IMR-90 (cell line): Measurements from ENCODE around the gene FH. TPM values are rescaled to one million over a fixed set of nuclear protein-coding genes. Genes with fewer than 3 reads are reported as not detected.

ENCODE experiments used
- ATAC-seq: fragments of 200-7000 bp; cut with Tn5 transposase; 2 replicates; pipeline ENCODE4 v1.9.1; 2020; ENCODE audit warnings: low read depth, mild to moderate bottlenecking, moderate library complexity
- BruUV-seq: library from RNA; stranded (reverse); fragments of 400-500 nt; replicated peaks from 2 replicates; lab custom pipeline; 2021; lab: Mats Ljungman, UMichigan
- CTCF ChIA-PET: fragments of 300-600 bp; formaldehyde crosslinking; extraction: SDS; loops from one replicate; lab custom pipeline; 2021; ENCODE audit warnings: antibody characterized with exemption; lab: Yijun Ruan, JAX
- POLR2A ChIA-PET: fragments of 300-600 bp; sonication (Branson Sonifier 250); formaldehyde crosslinking; loops from one replicate; lab custom pipeline; 2022; ENCODE audit warnings: antibody characterized with exemption; ENCODE audit not compliant: unreplicated experiment; lab: Charles Lee
- DNase-seq: peaks from one replicate; pipeline ENCODE4 v3.0.0; 2013
- H2AFZ ChIP-seq: replicated peaks from 2 replicates; pipeline ENCODE3; 2013; ENCODE audit warnings: low read length, mild to moderate bottlenecking; ENCODE audit not compliant: poor library complexity
- H2AK5ac ChIP-seq: 2 replicates; pipeline ENCODE4 v1.6.1; 2013; ENCODE audit warnings: low read depth, low read length, inconsistent platforms
- H2AK9ac ChIP-seq: replicated peaks from 2 replicates; pipeline ENCODE3; 2013; ENCODE audit warnings: mild to moderate bottlenecking, low read depth, low read length, moderate library complexity; ENCODE audit not compliant: poor library complexity
- H2BK120ac ChIP-seq: 2 replicates; pipeline ENCODE4 v1.6.1; 2013; ENCODE audit warnings: low read depth, low read length, inconsistent platforms
- H2BK15ac ChIP-seq: 3 replicates; pipeline ENCODE4 v1.6.1; 2013; ENCODE audit warnings: low read depth, low read length, inconsistent platforms
- H2BK20ac ChIP-seq: 2 replicates; pipeline ENCODE4 v1.6.1; 2013; ENCODE audit warnings: low read depth, mild to moderate bottlenecking, inconsistent platforms, low read length, moderate library complexity
- H2BK5ac ChIP-seq: 2 replicates; pipeline ENCODE4 v1.6.1; 2013; ENCODE audit warnings: mild to moderate bottlenecking, low read depth, low read length, inconsistent platforms; ENCODE audit not compliant: poor library complexity, severe bottlenecking
- H3K14ac ChIP-seq: replicated peaks from 2 replicates; pipeline ENCODE4 v1.6.1; 2013; ENCODE audit warnings: low read depth, low read length, inconsistent platforms
- H3K18ac ChIP-seq: 2 replicates; pipeline ENCODE4 v1.6.1; 2013; ENCODE audit warnings: low read depth, low read length, control low read depth
- H3K23ac ChIP-seq: 2 replicates; pipeline ENCODE4 v1.6.1; 2013; ENCODE audit warnings: low read depth, low read length, inconsistent platforms
- H3K27ac ChIP-seq: 2 replicates; pipeline ENCODE4 v1.5.1; 2013; ENCODE audit warnings: mild to moderate bottlenecking, control low read depth, low read length; ENCODE audit not compliant: insufficient read depth
- H3K27me3 ChIP-seq: 2 replicates; pipeline ENCODE4 v1.6.1; 2013; ENCODE audit warnings: low read length; ENCODE audit not compliant: control insufficient read depth, insufficient read depth
- H3K36me3 ChIP-seq: 2 replicates; pipeline ENCODE4 v1.6.1; 2013; ENCODE audit warnings: low read length, mixed read lengths; ENCODE audit not compliant: control insufficient read depth, insufficient read depth
- H3K4ac ChIP-seq: 2 replicates; pipeline ENCODE4 v1.6.1; 2013; ENCODE audit warnings: low read depth, low read length, inconsistent platforms
- H3K4me1 ChIP-seq: 2 replicates; pipeline ENCODE4 v1.6.1; 2013; ENCODE audit warnings: low read length, mixed read lengths; ENCODE audit not compliant: control insufficient read depth, insufficient read depth
- H3K4me2 ChIP-seq: 2 replicates; pipeline ENCODE4 v1.6.1; 2013; ENCODE audit warnings: low read depth, mild to moderate bottlenecking, control low read depth, low read length, moderate library complexity
- H3K4me3 ChIP-seq: 2 replicates; pipeline ENCODE4 v1.5.1; 2013; ENCODE audit warnings: low read depth, mild to moderate bottlenecking, control low read depth, low read length, moderate library complexity; ENCODE audit not compliant: insufficient read depth
- H3K56ac ChIP-seq: 2 replicates; pipeline ENCODE4 v1.6.1; 2013; ENCODE audit warnings: low read length, inconsistent platforms; ENCODE audit not compliant: insufficient read depth; ENCODE audit errors: extremely low read depth
- H3K79me1 ChIP-seq, 2 experiments: 2 replicates each; pipeline ENCODE4 v1.6.1; 2013; ENCODE audit warnings: low read length in 2 of 2, inconsistent platforms in 1 of 2, low read depth in 1 of 2
- H3K9ac ChIP-seq: 2 replicates; pipeline ENCODE4 v1.6.1; 2013; ENCODE audit warnings: low read depth, low read length, control low read depth
- H3K9me1 ChIP-seq: 2 replicates; pipeline ENCODE4 v1.6.1; 2013; ENCODE audit warnings: low read length, inconsistent platforms; ENCODE audit not compliant: insufficient read depth
- H3K9me3 ChIP-seq: 2 replicates; pipeline ENCODE4 v1.6.1; 2013; ENCODE audit warnings: low read length; ENCODE audit not compliant: control insufficient read depth, insufficient read depth
- H4K20me1 ChIP-seq: 2 replicates; pipeline ENCODE4 v1.6.1; 2013; ENCODE audit warnings: low read length, inconsistent platforms; ENCODE audit not compliant: insufficient read depth
- H4K5ac ChIP-seq: 2 replicates; pipeline ENCODE4 v1.6.1; 2013; ENCODE audit warnings: mild to moderate bottlenecking, low read depth, low read length, control low read depth
- H4K8ac ChIP-seq, 2 experiments: 2 replicates each; pipeline ENCODE4 v1.6.1; 2013; ENCODE audit warnings: low read depth in 2 of 2, low read length in 2 of 2, control low read depth in 1 of 2, inconsistent platforms in 1 of 2
- H4K91ac ChIP-seq: 2 replicates; pipeline ENCODE4 v1.6.1; 2013; ENCODE audit warnings: low read depth, low read length, inconsistent platforms; ENCODE audit not compliant: insufficient read depth
- BHLHE40 ChIP-seq: fragments of 150-350 bp; IDR thresholded peaks from 2 replicates; pipeline ENCODE4 v1.6.1; 2016; ENCODE audit warnings: mild to moderate bottlenecking, low read depth, low read length
- CEBPB ChIP-seq: IDR thresholded peaks from 2 replicates; pipeline ENCODE4 v1.6.1; 2012; ENCODE audit warnings: low read depth, low read length, improper control_type of control experiment
- CHD1 ChIP-seq: IDR thresholded peaks from 2 replicates; pipeline ENCODE4 v1.6.1; 2012; ENCODE audit warnings: low read depth, low read length, improper control_type of control experiment
- FOS ChIP-seq: fragments of 150-350 bp; IDR thresholded peaks from 2 replicates; pipeline ENCODE4 v1.6.1; 2016; ENCODE audit warnings: low read depth, low read length
- MAFK ChIP-seq: IDR thresholded peaks from 2 replicates; pipeline ENCODE4 v1.6.1; 2012; ENCODE audit warnings: low read depth, low read length, improper control_type of control experiment
- MAZ ChIP-seq: IDR thresholded peaks from 2 replicates; pipeline ENCODE4 v1.6.1; 2012; ENCODE audit warnings: low read depth, mild to moderate bottlenecking, low read length, improper control_type of control experiment, moderate library complexity, borderline replicate concordance
- MXI1 ChIP-seq: IDR thresholded peaks from 2 replicates; pipeline ENCODE4 v1.6.1; 2012; ENCODE audit warnings: low read depth, mild to moderate bottlenecking, low read length, moderate library complexity, borderline replicate concordance
- NFE2L2 ChIP-seq: fragments of 150-350 bp; IDR thresholded peaks from 2 replicates; pipeline ENCODE4 v1.6.1; 2016; ENCODE audit warnings: low read depth, mild to moderate bottlenecking, low read length
- POLR2A ChIP-seq: IDR thresholded peaks from 2 replicates; pipeline ENCODE4 v1.6.1; 2012; ENCODE audit warnings: mild to moderate bottlenecking, low read depth, low read length
- RAD21 ChIP-seq: IDR thresholded peaks from 2 replicates; pipeline ENCODE4 v1.6.1; 2012; ENCODE audit warnings: low read length, improper control_type of control experiment
- RCOR1 ChIP-seq: IDR thresholded peaks from 2 replicates; pipeline ENCODE4 v1.6.1; 2012; ENCODE audit warnings: mild to moderate bottlenecking, low read length, improper control_type of control experiment; ENCODE audit not compliant: insufficient replicate concordance
- RFX5 ChIP-seq: IDR thresholded peaks from 2 replicates; pipeline ENCODE4 v1.8.0; 2012; ENCODE audit warnings: low read depth, mild to moderate bottlenecking, low read length, moderate library complexity
- SMC3 ChIP-seq: fragments of 150-350 bp; IDR thresholded peaks from 2 replicates; pipeline ENCODE4 v1.6.1; 2016; ENCODE audit warnings: low read depth, mild to moderate bottlenecking, antibody characterized with exemption, low read length, moderate library complexity
- WGBS, 2 experiments: methylation state at CpG; one replicate each; pipeline versions ENCODE4 v1.1.5 to v1.1.7; 2013; ENCODE audit warnings: missing lambda C conversion rate in 2 of 2; ENCODE audit not compliant: insufficient read length in 1 of 2; ENCODE audit errors: extremely low coverage in 2 of 2; 5-methylcytosine and 5-hydroxymethylcytosine counted together
- dilution Hi-C: fragments of 300-500 bp; cut with HindIII; formaldehyde crosslinking; loops from one replicate; pipeline ENCODE4 v1.14.3; 2018; ENCODE audit warnings: low sequenced_read_pairs; ENCODE audit not compliant: unreplicated experiment
- in situ Hi-C: fragments of 300-500 bp; cut with MboI; formaldehyde crosslinking; loops from 3 replicates; pipeline ENCODE4 v1.14.3; 2019; ENCODE audit warnings: low sequenced_read_pairs, inconsistent platforms, mixed read lengths
- intact Hi-C: fragments of 100-400 bp; cut with micrococcal nuclease; formaldehyde crosslinking; loops from 2 replicates; pipeline ENCODE4 v1.10.0; 2022
- polyA plus RNA-seq, 3 experiments: library from polyadenylated mRNA; depleted of rRNA; stranded (reverse); fragments of >200 nt; gene quantifications; 2 replicates each; pipeline ENCODE4 v1.2.3, GENCODE V29; 2012; ENCODE audit warnings: low replicate concordance in 1 of 3
- total RNA-seq: library from RNA; depleted of rRNA; stranded (reverse); fragments of >200 nt; gene quantifications from 2 replicates; pipeline ENCODE4 v1.2.3, GENCODE V29; 2012
- TF ChIP-seq, protein P1 (sequence below): fragments of 150-350 bp; IDR thresholded peaks from 2 replicates; pipeline ENCODE4 v1.6.1; 2017; ENCODE audit warnings: mild to moderate bottlenecking, antibody characterized with exemption, low read length, low read depth
- TF ChIP-seq, protein P2 (sequence below): fragments of 150-350 bp; IDR thresholded peaks from 2 replicates; pipeline ENCODE4 v1.6.1; 2016; ENCODE audit warnings: low read depth, mild to moderate bottlenecking, low read length, moderate library complexity, borderline replicate concordance
- TF ChIP-seq, protein P3 (sequence below): conservative IDR thresholded peaks from 2 replicates; pipeline ENCODE4 v1.5.1; 2012; ENCODE audit warnings: mild to moderate bottlenecking, low read depth, low read length, improper control_type of control experiment

Gene FH
- total and polyA plus RNA-seq, 2 of the 4 experiments (the other 2 are of a cell fraction), result 75.5 to 78.7 TPM

DNA sequence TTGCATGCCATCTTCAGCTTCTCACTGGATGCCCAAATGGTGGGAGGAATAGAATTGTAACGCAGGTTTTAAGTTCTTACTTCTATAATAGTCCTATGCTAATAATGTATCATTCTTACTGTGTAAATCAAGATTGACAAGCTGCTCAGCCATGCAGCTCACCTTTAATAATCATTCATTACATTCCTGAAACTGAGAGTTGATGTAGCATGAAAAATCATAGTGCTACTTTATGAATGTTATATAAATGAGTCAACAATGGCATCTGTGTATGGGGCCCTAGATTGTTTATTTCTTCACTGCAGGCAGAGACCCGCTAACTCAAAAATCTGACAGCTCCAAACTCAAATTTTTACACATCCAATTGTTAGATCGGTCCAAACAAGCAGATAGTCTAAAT lies 34.4 kb downstream of the FH start:
- POLR2A ChIA-PET, result no interaction called here

More for the DNA sequence above, 34.4 kb downstream of the FH start:
- intact Hi-C loops, result loop anchor here (1.0 to 10.0 kb wide), 2 partner anchors 753 to 1460 kb away; no protein-coding TSS in a partner anchor
- Histone ChIP-seq H2AK5ac (no peak overlapping the region; the same call in 1 of the 2 replicates), H3K9ac (no peak overlapping the region), H3K4me3 (no peak overlapping the region), H3K9me3 (no peaks in the 10 kb centered on the region), H3K4me2 (no peak overlapping the region), H3K27me3 (no peaks in the 10 kb centered on the region), H4K91ac (peak overlapping the region; percentile 34; the same call in 1 of the 2 replicates), H3K14ac (no peak overlapping the region), H2AK9ac (no peak overlapping the region), H3K18ac (no peak overlapping the region), H4K8ac (0 out of 4 replicates have a peak overlapping the region, but pooled peaks of 1 of the 2 experiments have one; percentile 5), H4K5ac (no peak overlapping the region), H2BK120ac (peak overlapping the region; percentile 68), H4K20me1 (no peaks in the 10 kb centered on the region), H3K4ac (peak overlapping the region; percentile 54; the same call in 1 of the 2 replicates), H3K79me1 (no peaks in the 10 kb centered on the region), H2BK5ac (no peak overlapping the region), H3K36me3 (no peaks in the 10 kb centered on the region), H3K4me1 (peaks cover 6% of the 10 kb centered on the region), H2BK15ac (no peak overlapping the region), H2AFZ (no peak overlapping the region), H3K23ac (no peak overlapping the region), H2BK20ac (peak overlapping the region; percentile 88; the same call in 1 of the 2 replicates), H3K56ac (no peak overlapping the region), H3K27ac (no peak overlapping the region), H3K9me1 (no peaks in the 10 kb centered on the region; the same call in 1 of the 2 replicates)
- CTCF ChIA-PET, result interaction anchor here (1.0 to 1.4 kb wide), 3 partner anchors 13 to 519 kb away, joined by 3 to 8 read pairs (median 8); no protein-coding TSS in a partner anchor
- no CpG with 5 or more reads among the region's 3 CpGs for WGBS, 2 experiments
- in situ Hi-C loops, result loop anchor here (25.0 kb wide), 1 partner anchor 1473 kb away; no protein-coding TSS in a partner anchor
- ATAC-seq (no peak), DNase-seq (no peak)
- TF ChIP-seq RCOR1 (no peak), POLR2A (no peak), CHD1 (no peak), CEBPB (no peak), RAD21 (no peak), NFE2L2 (no peak), BHLHE40 (no peak), SMC3 (no peak), RFX5 (no peak), MXI1 (no peak), MAZ (no peak), FOS (no peak), MAFK (no peak)
- TF ChIP-seq, protein P1, sequence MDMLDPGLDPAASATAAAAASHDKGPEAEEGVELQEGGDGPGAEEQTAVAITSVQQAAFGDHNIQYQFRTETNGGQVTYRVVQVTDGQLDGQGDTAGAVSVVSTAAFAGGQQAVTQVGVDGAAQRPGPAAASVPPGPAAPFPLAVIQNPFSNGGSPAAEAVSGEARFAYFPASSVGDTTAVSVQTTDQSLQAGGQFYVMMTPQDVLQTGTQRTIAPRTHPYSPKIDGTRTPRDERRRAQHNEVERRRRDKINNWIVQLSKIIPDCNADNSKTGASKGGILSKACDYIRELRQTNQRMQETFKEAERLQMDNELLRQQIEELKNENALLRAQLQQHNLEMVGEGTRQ, result no peak
- TF ChIP-seq, protein P2, sequence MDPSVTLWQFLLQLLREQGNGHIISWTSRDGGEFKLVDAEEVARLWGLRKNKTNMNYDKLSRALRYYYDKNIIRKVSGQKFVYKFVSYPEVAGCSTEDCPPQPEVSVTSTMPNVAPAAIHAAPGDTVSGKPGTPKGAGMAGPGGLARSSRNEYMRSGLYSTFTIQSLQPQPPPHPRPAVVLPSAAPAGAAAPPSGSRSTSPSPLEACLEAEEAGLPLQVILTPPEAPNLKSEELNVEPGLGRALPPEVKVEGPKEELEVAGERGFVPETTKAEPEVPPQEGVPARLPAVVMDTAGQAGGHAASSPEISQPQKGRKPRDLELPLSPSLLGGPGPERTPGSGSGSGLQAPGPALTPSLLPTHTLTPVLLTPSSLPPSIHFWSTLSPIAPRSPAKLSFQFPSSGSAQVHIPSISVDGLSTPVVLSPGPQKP, result no peak
- TF ChIP-seq, protein P3, sequence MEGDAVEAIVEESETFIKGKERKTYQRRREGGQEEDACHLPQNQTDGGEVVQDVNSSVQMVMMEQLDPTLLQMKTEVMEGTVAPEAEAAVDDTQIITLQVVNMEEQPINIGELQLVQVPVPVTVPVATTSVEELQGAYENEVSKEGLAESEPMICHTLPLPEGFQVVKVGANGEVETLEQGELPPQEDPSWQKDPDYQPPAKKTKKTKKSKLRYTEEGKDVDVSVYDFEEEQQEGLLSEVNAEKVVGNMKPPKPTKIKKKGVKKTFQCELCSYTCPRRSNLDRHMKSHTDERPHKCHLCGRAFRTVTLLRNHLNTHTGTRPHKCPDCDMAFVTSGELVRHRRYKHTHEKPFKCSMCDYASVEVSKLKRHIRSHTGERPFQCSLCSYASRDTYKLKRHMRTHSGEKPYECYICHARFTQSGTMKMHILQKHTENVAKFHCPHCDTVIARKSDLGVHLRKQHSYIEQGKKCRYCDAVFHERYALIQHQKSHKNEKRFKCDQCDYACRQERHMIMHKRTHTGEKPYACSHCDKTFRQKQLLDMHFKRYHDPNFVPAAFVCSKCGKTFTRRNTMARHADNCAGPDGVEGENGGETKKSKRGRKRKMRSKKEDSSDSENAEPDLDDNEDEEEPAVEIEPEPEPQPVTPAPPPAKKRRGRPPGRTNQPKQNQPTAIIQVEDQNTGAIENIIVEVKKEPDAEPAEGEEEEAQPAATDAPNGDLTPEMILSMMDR, result no peak
- BruUV-seq, result no TSS peak
- dilution Hi-C loops, result no loop called here
